ENCODE measurements around the gene SARDH. TPM values are rescaled to one million over a fixed set of nuclear protein-coding genes. Genes with fewer than 3 reads are reported as not detected.
A peak's percentile ranks its signal among the peaks of the same experiment; 100 is the strongest.

Gene SARDH
- total and polyA plus RNA-seq, 2 of the 13 experiments (the other 11 are each of a cell fraction or from before 2014, with no cell fraction given): 11.6 to 34.9 TPM

DNA sequence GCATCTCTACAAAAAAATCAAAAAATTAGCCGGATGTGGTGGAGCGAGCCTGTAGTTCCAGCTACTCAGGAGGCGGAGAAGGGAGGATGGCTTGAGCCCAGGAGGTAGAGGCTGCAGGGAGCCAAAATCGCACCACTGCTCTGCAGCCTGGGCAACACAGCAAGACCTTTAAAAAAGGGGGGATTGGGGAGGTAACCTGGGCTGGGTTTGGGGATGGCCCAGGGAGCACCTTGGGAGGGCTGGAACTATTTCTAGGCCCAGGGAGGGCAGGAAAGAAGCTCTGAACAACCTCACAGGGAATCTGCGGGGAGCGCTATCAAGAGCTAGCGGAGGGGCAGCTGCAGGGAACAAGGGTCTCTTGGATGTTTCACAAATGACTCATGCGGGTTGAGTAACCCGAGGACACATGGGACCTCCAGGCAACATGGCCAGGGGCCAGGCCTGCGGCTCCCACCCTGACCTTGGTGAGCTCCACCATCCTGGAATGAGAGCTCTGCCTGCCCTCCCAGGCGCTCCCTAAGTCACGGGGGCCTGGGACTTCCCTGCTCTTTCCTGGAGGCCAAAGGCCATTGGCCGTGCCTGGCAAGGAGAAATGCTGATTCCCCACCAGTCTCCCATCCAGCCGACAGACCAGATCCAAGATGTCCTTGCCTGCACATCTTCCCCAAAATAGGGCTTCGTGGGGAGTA lies 23.4 kb downstream of the SARDH start (continued):
- TF ChIP-seq, protein P1, sequence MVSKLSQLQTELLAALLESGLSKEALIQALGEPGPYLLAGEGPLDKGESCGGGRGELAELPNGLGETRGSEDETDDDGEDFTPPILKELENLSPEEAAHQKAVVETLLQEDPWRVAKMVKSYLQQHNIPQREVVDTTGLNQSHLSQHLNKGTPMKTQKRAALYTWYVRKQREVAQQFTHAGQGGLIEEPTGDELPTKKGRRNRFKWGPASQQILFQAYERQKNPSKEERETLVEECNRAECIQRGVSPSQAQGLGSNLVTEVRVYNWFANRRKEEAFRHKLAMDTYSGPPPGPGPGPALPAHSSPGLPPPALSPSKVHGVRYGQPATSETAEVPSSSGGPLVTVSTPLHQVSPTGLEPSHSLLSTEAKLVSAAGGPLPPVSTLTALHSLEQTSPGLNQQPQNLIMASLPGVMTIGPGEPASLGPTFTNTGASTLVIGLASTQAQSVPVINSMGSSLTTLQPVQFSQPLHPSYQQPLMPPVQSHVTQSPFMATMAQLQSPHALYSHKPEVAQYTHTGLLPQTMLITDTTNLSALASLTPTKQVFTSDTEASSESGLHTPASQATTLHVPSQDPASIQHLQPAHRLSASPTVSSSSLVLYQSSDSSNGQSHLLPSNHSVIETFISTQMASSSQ (IDR thresholded peaks at IDR 0.05; ENCODE audit: low read depth): no peak
- TF ChIP-seq, protein P1 (CRISPR knock-in tag; IDR thresholded peaks at IDR 0.05; ENCODE audit: borderline replicate concordance): peak; percentile 75; the same call in 1 of the 2 replicates
- TF ChIP-seq ZEB1 (IDR thresholded peaks at IDR 0.05; ENCODE audit: insufficient replicate concordance, low read depth) (peak; percentile 28), RBM39 (IDR thresholded peaks at IDR 0.05; ENCODE audit: low read depth, low read length, poor library complexity, severe bottlenecking) (no peak), ZSCAN25 (CRISPR knock-in tag; IDR thresholded peaks at IDR 0.05) (0 out of 2 replicates have a peak, but pooled peaks have one; percentile 14), MAZ (IDR thresholded peaks at IDR 0.05; ENCODE audit: borderline replicate concordance, low read depth, low read length) (peak; percentile 25; the same call in 1 of the 2 replicates), MAZ (CRISPR knock-in tag; IDR thresholded peaks at IDR 0.05; ENCODE audit: low read depth) (peak; percentile 66), IKZF4 (CRISPR knock-in tag; IDR thresholded peaks at IDR 0.05; ENCODE audit: borderline replicate concordance, low read depth, not compliant biosample characterization) (no peak), ZBTB38 (CRISPR knock-in tag; IDR thresholded peaks at IDR 0.05) (peak; percentile 74; the same call in 1 of the 2 replicates), ZNF777 (CRISPR knock-in tag; IDR thresholded peaks at IDR 0.05) (peak; percentile 36; the same call in 1 of the 2 replicates), ZC3H13 (CRISPR knock-in tag; IDR thresholded peaks at IDR 0.05) (no peak), ZNF7 (CRISPR knock-in tag; IDR thresholded peaks at IDR 0.05) (no peak), GABPA (IDR thresholded peaks at IDR 0.05; ENCODE audit: low read depth, low read length) (no peak), GABPA (CRISPR knock-in tag; IDR thresholded peaks at IDR 0.05; ENCODE audit: low read depth) (0 out of 2 replicates have a peak, but pooled peaks have one; percentile 15), ZNF724P (CRISPR knock-in tag; IDR thresholded peaks at IDR 0.05; ENCODE audit: borderline replicate concordance) (no peak), ZNF83 (CRISPR knock-in tag; IDR thresholded peaks at IDR 0.05; ENCODE audit: borderline replicate concordance) (no peak), SALL2 (CRISPR knock-in tag; IDR thresholded peaks at IDR 0.05) (0 out of 2 replicates have a peak, but pooled peaks have one; percentile 63), PRMT3 (CRISPR knock-in tag; IDR thresholded peaks at IDR 0.05; ENCODE audit: borderline replicate concordance, low read depth) (no peak), TOE1 (CRISPR knock-in tag; IDR thresholded peaks at IDR 0.05) (no peak), SP4 (CRISPR knock-in tag; IDR thresholded peaks at IDR 0.05) (no peak), SIX1 (CRISPR knock-in tag; IDR thresholded peaks at IDR 0.05; ENCODE audit: borderline replicate concordance) (no peak)
- TF ChIP-seq, protein P2, sequence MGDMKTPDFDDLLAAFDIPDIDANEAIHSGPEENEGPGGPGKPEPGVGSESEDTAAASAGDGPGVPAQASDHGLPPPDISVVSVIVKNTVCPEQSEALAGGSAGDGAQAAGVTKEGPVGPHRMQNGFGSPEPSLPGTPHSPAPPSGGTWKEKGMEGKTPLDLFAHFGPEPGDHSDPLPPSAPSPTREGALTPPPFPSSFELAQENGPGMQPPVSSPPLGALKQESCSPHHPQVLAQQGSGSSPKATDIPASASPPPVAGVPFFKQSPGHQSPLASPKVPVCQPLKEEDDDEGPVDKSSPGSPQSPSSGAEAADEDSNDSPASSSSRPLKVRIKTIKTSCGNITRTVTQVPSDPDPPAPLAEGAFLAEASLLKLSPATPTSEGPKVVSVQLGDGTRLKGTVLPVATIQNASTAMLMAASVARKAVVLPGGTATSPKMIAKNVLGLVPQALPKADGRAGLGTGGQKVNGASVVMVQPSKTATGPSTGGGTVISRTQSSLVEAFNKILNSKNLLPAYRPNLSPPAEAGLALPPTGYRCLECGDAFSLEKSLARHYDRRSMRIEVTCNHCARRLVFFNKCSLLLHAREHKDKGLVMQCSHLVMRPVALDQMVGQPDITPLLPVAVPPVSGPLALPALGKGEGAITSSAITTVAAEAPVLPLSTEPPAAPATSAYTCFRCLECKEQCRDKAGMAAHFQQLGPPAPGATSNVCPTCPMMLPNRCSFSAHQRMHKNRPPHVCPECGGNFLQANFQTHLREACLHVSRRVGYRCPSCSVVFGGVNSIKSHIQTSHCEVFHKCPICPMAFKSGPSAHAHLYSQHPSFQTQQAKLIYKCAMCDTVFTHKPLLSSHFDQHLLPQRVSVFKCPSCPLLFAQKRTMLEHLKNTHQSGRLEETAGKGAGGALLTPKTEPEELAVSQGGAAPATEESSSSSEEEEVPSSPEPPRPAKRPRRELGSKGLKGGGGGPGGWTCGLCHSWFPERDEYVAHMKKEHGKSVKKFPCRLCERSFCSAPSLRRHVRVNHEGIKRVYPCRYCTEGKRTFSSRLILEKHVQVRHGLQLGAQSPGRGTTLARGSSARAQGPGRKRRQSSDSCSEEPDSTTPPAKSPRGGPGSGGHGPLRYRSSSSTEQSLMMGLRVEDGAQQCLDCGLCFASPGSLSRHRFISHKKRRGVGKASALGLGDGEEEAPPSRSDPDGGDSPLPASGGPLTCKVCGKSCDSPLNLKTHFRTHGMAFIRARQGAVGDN (CRISPR knock-in tag; IDR thresholded peaks at IDR 0.05): peak; percentile 79
